Keratinocyte (primary cell): ENCODE results near the gene ANP32D.

ENCODE experiments used
- EZH2 ChIP-seq: IDR thresholded peaks from one replicate; pipeline ENCODE4 v1.6.1; 2012; ENCODE audit warnings: inconsistent platforms, mild to moderate bottlenecking, low read length, moderate library complexity
- TF ChIP-seq, protein P1 (sequence below), 3 experiments: IDR thresholded peaks in 1 of 3; conservative IDR thresholded peaks in 1 of 3; optimal IDR thresholded peaks in 1 of 3; 2 replicates in 2 of 3; 3 replicates in 1 of 3; pipeline versions ENCODE3 to v1.5.1; 2011; ENCODE audit warnings: low read length in 3 of 3, mild to moderate bottlenecking in 3 of 3, moderate library complexity in 2 of 3, control low read depth in 1 of 3, inconsistent platforms in 1 of 3; ENCODE audit not compliant: insufficient read depth in 2 of 3; ENCODE audit errors: extremely low read depth in 1 of 3

DNA sequence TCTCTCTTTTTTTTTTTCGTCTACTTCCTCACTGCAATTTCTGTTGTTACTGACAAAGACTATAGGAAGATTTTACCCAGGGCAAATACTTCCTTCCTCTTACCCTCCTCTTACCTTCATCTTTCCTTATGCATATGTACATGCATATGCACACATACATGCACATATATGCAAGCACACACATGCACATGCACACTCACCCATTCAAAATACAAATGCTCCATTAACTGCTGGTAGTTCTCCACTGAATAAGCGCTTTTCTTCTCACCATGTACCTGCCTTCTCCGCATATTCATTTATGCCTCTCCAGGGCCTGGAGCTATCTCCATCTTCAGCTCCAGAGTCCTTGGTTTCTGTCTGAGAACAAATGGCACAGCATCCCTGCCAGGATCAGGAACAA lies 10.6 kb downstream of the ANP32D start:
- TF ChIP-seq, protein P1, sequence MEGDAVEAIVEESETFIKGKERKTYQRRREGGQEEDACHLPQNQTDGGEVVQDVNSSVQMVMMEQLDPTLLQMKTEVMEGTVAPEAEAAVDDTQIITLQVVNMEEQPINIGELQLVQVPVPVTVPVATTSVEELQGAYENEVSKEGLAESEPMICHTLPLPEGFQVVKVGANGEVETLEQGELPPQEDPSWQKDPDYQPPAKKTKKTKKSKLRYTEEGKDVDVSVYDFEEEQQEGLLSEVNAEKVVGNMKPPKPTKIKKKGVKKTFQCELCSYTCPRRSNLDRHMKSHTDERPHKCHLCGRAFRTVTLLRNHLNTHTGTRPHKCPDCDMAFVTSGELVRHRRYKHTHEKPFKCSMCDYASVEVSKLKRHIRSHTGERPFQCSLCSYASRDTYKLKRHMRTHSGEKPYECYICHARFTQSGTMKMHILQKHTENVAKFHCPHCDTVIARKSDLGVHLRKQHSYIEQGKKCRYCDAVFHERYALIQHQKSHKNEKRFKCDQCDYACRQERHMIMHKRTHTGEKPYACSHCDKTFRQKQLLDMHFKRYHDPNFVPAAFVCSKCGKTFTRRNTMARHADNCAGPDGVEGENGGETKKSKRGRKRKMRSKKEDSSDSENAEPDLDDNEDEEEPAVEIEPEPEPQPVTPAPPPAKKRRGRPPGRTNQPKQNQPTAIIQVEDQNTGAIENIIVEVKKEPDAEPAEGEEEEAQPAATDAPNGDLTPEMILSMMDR (optimal IDR thresholded peaks at IDR 0.05 in 1 of 3, IDR thresholded peaks at IDR 0.05 in 1 of 3, conservative IDR thresholded peaks at IDR 0.05 in 1 of 3; ENCODE audit: extremely low read depth in 1 of 3, insufficient read depth in 2 of 3, low read length in 3 of 3) = no peak
- no peak for TF ChIP-seq EZH2
